Ramos (cell line): Measurements from ENCODE around the gene SORT1.

ENCODE experiments used
- in situ Hi-C: fragments of 300-500 bp; cut with MboI; formaldehyde crosslinking; loops from one replicate; pipeline ENCODE4 v1.14.3; 2022; ENCODE audit warnings: low sequenced_read_pairs; ENCODE audit not compliant: unreplicated experiment

Gene SORT1

GRCh38 chr1:109265741-109266330, 131.9 kb downstream of the SORT1 start:
- in situ Hi-C loops: loop anchor here (5.0 kb wide), 1 partner anchor 266 kb away; no protein-coding TSS in a partner anchor

GRCh38 chr1:109265016-109265415, 132.7 kb downstream of the SORT1 start:
- in situ Hi-C loops: loop anchor here (5.0 kb wide), 1 partner anchor 267 kb away; no protein-coding TSS in a partner anchor

GRCh38 chr1:109264379-109264755, 133.4 kb downstream of the SORT1 start:
- in situ Hi-C loops: loop anchor here (5.0 kb wide), 1 partner anchor 138 kb away; no protein-coding TSS in a partner anchor

GRCh38 chr1:109263597-109264378, 133.9 kb downstream of the SORT1 start:
- in situ Hi-C loops: loop anchor here (5.0 kb wide), 1 partner anchor 139 kb away; no protein-coding TSS in a partner anchor

- in situ Hi-C loops: loop anchor here (5.0 kb wide), 1 partner anchor 139 kb away; no protein-coding TSS in a partner anchor
These were observed 134.5 kb downstream of the SORT1 start for GRCh38 chr1:109263234-109263596.

- in situ Hi-C loops: loop anchor here (5.0 kb wide), 1 partner anchor 140 kb away; no protein-coding TSS in a partner anchor
These were observed 135.3 kb downstream of the SORT1 start for GRCh38 chr1:109262231-109263055.

GRCh38 chr1:109261578-109261977, 136.1 kb downstream of the SORT1 start:
- in situ Hi-C loops: loop anchor here (5.0 kb wide), 1 partner anchor 141 kb away; no protein-coding TSS in a partner anchor

- in situ Hi-C loops: loop anchor here (5.0 kb wide), 1 partner anchor 141 kb away; no protein-coding TSS in a partner anchor
These were observed 136.7 kb downstream of the SORT1 start for GRCh38 chr1:109261006-109261405.

- in situ Hi-C loops: loop anchor here (5.0 kb wide), 1 partner anchor 142 kb away; no protein-coding TSS in a partner anchor
These were observed 137.8 kb downstream of the SORT1 start for GRCh38 chr1:109259674-109260557.
